ENCODE measurements around the gene SMIM17.

Gene SMIM17

GRCh38 chr19:56642711-56643459 lies at the start of gene SMIM17:
Gene SMIM17, plus strand, starts transcription at chr19:56643159. Its CDS starts 2,509 bp downstream, at chr19:56645668.
- no peak for DNase-seq

GRCh38 chr19:56594446-56594782 lies 48.5 kb upstream of the SMIM17 start:
- DNase-seq = no peak

GRCh38 chr19:56594783-56595547 lies 48.0 kb upstream of the SMIM17 start, which contains the start of gene ZNF71:
Gene ZNF71, plus strand, starts transcription at chr19:56595302. Its CDS starts 6,257 bp downstream, at chr19:56601559.
- peak; percentile 89 to 96 (median 95) for DNase-seq

DNA sequence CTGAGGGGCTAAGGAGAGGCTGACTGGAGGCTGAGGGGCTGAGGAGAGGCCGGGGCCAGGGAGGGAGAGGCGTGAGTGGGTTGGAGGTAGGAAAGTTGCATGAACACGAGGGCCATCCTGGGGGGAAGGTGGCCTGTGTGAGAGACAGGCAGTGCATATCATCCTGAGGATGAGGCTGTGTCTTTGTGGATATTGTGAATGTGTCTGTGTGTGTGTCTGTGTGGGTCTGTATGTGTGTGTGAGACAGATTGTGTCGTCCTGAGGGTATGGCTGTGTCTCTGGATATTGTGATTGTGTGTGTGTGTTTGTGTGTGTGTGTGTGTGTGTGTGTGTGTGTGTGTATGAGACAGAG lies 47.4 kb upstream of the SMIM17 start:
- no peak for DNase-seq

- DNase-seq = no peak
Measured at GRCh38 chr19:56596676-56597075, 46.3 kb upstream of the SMIM17 start.

- no peak for DNase-seq
Measured at GRCh38 chr19:56597696-56598095, 45.3 kb upstream of the SMIM17 start.

- no peak for DNase-seq
Measured at GRCh38 chr19:56601375-56601774, 41.6 kb upstream of the SMIM17 start.

DNA sequence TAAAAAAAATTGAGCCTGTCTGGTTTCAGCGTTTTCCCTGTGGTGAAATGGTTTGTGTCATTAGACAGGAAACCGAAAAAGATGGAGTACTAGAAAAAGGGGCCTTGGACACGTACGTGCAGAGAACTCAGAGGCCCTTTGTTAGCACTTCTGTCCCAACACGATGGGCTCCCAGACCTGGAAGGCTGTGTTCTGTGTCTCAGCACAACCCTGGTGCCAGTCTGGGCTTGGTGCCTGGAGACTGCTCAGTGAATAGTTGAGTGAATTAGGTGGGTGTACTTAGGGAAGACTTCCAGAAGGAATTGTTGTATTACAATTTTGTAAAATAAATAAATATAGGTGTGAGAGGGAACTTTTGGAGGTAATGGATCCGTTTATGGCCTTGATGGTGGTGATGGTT lies 39.1 kb upstream of the SMIM17 start:
- DNase-seq = no peak

DNA sequence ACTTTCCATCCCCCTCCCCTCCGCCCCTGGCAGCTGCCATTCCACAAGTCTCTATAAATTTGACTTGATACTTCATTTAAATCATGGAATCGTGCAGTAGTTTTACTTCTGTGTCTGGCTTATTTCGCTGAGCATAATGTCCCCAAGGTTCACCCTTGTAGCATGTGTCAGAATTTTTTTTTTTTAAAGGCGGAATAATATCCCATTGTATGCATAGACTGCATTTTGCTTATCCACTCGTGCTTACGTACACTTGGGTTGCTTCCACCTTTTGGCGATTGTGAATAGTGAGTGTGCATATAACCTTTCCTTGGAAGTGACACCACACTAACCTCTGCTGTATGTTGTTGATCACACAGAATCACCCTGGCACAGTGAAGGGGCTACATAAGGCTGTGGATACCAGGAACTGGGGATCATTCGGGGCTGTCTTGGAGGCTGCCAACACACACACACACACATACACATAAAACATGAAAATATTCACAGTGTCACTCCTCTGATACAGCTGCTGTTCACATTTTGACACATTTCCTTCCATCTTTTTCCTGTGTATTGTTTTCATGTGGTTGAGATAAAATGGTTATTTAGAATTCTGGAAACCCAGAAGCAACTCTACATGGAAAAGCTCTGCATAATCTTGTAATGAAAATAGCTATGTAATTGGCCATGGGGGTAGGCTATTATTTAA lies 34.5 kb upstream of the SMIM17 start:
- DNase-seq = no peak

- no peak for DNase-seq
Measured at GRCh38 chr19:56611288-56611687, 31.7 kb upstream of the SMIM17 start.

DNA sequence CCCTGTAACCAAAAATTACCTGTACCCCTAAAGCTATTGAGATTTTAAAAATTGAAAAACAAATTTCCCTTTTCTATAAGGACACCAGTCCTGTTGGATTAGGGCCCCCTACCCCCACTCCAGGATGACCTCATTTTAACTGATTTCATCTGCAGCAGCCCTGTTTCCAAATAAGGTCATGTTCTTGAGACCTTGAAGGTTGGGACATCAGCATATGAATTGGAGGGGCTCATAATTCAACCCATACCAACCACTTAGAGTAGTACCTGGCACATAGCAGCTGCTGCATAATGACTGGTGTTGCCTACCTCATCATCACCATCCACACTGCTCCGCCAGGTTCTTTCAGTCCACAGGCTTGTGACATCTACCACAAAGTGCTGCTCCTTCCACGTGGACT lies 30.2 kb upstream of the SMIM17 start:
- DNase-seq = no peak

- no peak for DNase-seq
Measured at GRCh38 chr19:56613639-56614038, 29.3 kb upstream of the SMIM17 start.

- DNase-seq = no peak
Measured at GRCh38 chr19:56617531-56617930, 25.4 kb upstream of the SMIM17 start.

GRCh38 chr19:56619121-56619520 lies 23.8 kb upstream of the SMIM17 start:
- DNase-seq = no peak

DNA sequence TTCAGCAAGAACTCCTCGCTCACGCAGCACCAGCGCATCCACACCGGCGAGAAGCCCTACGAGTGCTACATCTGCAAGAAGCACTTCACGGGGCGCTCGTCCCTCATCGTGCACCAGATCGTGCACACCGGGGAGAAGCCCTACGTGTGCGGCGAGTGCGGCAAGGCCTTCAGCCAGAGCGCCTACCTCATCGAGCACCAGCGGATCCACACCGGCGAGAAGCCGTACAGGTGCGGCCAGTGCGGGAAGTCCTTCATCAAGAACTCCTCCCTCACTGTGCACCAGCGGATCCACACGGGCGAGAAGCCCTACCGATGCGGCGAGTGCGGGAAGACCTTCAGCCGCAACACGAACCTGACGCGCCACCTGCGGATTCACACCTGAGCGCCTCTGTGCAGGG lies 20.6 kb upstream of the SMIM17 start:
- DNase-seq = no peak

- no peak for DNase-seq
Measured at GRCh38 chr19:56623006-56623405, 20.0 kb upstream of the SMIM17 start.

DNA sequence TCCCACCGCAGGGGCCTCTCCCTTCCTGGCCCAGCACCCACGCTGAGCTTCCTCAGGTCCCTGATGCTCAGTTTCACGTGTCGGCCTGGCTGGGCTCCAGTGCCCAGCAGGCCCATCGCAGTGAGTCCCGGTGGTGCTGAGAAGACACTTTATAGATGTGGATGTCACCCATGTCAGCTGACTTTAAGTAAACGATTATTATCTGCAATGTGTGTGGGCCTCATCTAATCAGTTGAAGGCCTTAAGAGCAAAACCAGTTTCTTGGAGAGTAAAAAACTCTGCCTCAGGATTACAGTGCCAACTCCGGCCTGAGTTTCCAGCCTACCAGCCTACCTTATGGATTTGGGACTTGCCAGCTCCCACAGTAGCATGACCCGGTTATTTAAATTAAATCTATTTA lies 17.3 kb upstream of the SMIM17 start:
- DNase-seq = no peak

GRCh38 chr19:56633021-56633420 lies 9.9 kb upstream of the SMIM17 start:
- no peak for DNase-seq

DNA sequence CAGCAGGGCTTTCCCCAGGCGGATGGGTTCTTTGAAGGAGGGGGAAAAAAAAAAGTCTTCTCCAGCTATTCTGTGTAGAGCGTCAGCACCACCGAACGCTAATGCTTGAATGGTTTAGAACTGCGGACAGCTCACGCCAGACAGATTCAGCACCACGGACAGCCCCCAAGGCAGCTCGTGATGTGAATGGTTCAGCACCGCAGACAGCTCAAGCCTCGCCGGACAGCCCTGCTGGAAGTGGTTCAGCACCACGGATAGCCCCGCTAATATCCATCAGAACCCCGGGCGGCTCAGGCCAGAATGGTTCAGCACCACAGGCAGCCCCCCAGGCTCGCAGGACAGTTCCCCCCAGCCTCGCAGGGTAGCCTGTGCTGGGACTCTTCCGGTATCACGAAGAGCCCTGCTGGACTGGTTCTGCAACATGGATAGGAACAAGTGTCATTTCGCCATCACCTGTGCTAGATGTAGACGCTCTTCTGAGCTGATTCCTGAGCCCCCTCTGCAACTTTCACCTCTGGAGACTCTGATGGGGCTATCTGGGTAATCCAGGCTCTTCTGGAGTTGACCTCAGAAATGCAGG lies 4.9 kb upstream of the SMIM17 start:
- DNase-seq = peak; percentile 33 to 67 (median 46)

GRCh38 chr19:56639217-56639616 lies 3.7 kb upstream of the SMIM17 start:
- DNase-seq = peak in 2 of 3 donors; percentile 5 to 33

GRCh38 chr19:56643460-56643955 lies 549 bp downstream of the SMIM17 start:
- DNase-seq = no peak

GRCh38 chr19:56654151-56654550 lies 11.2 kb downstream of the SMIM17 start:
- DNase-seq = no peak
